DOHH2 (cell line): ENCODE measurements around the gene CAMTA1.
"Not testable (repeated sequence)": the region's sequence is repeated elsewhere in the genome, so short reads cannot be mapped to it uniquely, and the experiment has no call there.

Source experiments
- H3F3A ChIP-seq: fragments of 200-600 bp; sonication (generic), shearing (Covaris generic); 2 replicates; pipeline ENCODE4 v1.6.0; 2016; ENCODE audit warnings: antibody characterized with exemption, mild to moderate bottlenecking; ENCODE audit not compliant: control insufficient read depth, insufficient read depth
- H3K27ac ChIP-seq: fragments of 200-600 bp; sonication (generic); 2 replicates; pipeline ENCODE4 v1.5.1; 2014; ENCODE audit warnings: low read depth, mild to moderate bottlenecking, low read length, moderate library complexity
- H3K27me3 ChIP-seq: fragments of 200-600 bp; sonication (generic); 2 replicates; pipeline ENCODE4 v1.6.1; 2014; ENCODE audit warnings: mild to moderate bottlenecking, low read length, mixed read lengths; ENCODE audit not compliant: control insufficient read depth
- H3K36me3 ChIP-seq: fragments of 200-600 bp; sonication (generic); 2 replicates; pipeline ENCODE4 v1.6.1; 2014; ENCODE audit warnings: mild to moderate bottlenecking, low read length, moderate library complexity, mixed read lengths; ENCODE audit not compliant: control insufficient read depth
- H3K4me1 ChIP-seq: fragments of 200-600 bp; sonication (generic); 2 replicates; pipeline ENCODE4 v1.6.1; 2014; ENCODE audit warnings: mild to moderate bottlenecking, low read length, mixed read lengths; ENCODE audit not compliant: control insufficient read depth
- H3K4me2 ChIP-seq: fragments of 200-600 bp; sonication (generic); 2 replicates; pipeline ENCODE4 v1.6.0; 2014; ENCODE audit warnings: mild to moderate bottlenecking, low read length, moderate library complexity
- H3K4me3 ChIP-seq: fragments of 200-600 bp; sonication (generic); 2 replicates; pipeline ENCODE4 v1.5.1; 2014; ENCODE audit warnings: mild to moderate bottlenecking, low read length, mixed read lengths
- H3K79me2 ChIP-seq: fragments of 200-600 bp; sonication (generic); 2 replicates; pipeline ENCODE4 v1.6.1; 2014; ENCODE audit warnings: mild to moderate bottlenecking, low read length, mixed read lengths; ENCODE audit not compliant: control insufficient read depth
- H3K9me2 ChIP-seq: fragments of 200-600 bp; sonication (generic); replicated peaks from 2 replicates; pipeline ENCODE4 v1.6.1; 2014; ENCODE audit warnings: mild to moderate bottlenecking, low read length, mixed read lengths; ENCODE audit not compliant: control insufficient read depth
- H3K9me3 ChIP-seq: fragments of 200-600 bp; sonication (generic); 2 replicates; pipeline ENCODE4 v1.6.1; 2014; ENCODE audit warnings: antibody characterized with exemption, low read length, mixed read lengths; ENCODE audit not compliant: control insufficient read depth, insufficient read depth
- H4K20me1 ChIP-seq: fragments of 200-600 bp; sonication (generic); 2 replicates; pipeline ENCODE4 v1.6.0; 2014; ENCODE audit warnings: low read depth, mild to moderate bottlenecking, antibody characterized with exemption, low read length, moderate library complexity; ENCODE audit not compliant: control insufficient read depth, insufficient read depth
- CTCF ChIP-seq: fragments of 200-600 bp; sonication (generic); IDR thresholded peaks from one replicate; pipeline ENCODE4 v1.5.1; 2014; ENCODE audit warnings: antibody characterized with exemption, mild to moderate bottlenecking, low read depth, low read length; ENCODE audit not compliant: poor library complexity, severe bottlenecking
- EZH2phosphoT487 ChIP-seq: fragments of 200-600 bp; sonication (generic); IDR thresholded peaks from 2 replicates; pipeline ENCODE4 v1.6.1; 2017; ENCODE audit warnings: borderline replicate concordance, mild to moderate bottlenecking, antibody characterized with exemption, low read length, moderate library complexity, mixed read lengths

CAMTA1 gene

GRCh38 chr1:7329868-7330615 is 544.8 kb downstream of the CAMTA1 start:
- H3K4me3 ChIP-seq, result no peak overlapping the region
- H3F3A ChIP-seq, result no peaks in the 10 kb centered on the region
- H3K79me2 ChIP-seq, result no peaks in the 10 kb centered on the region
- H3K4me1 ChIP-seq, result no peaks in the 10 kb centered on the region
- TF ChIP-seq CTCF (no peak), EZH2phosphoT487 (no peak)
- H3K27ac ChIP-seq, result no peak overlapping the region
- no peaks in the 10 kb centered on the region for H3K27me3 ChIP-seq
- H3K4me2 ChIP-seq, result no peak overlapping the region
- H3K9me2 ChIP-seq, result no peaks in the 10 kb centered on the region
- no peaks in the 10 kb centered on the region for H4K20me1 ChIP-seq
- H3K36me3 ChIP-seq, result no peaks in the 10 kb centered on the region
- H3K9me3 ChIP-seq, result no peaks in the 10 kb centered on the region

DNA sequence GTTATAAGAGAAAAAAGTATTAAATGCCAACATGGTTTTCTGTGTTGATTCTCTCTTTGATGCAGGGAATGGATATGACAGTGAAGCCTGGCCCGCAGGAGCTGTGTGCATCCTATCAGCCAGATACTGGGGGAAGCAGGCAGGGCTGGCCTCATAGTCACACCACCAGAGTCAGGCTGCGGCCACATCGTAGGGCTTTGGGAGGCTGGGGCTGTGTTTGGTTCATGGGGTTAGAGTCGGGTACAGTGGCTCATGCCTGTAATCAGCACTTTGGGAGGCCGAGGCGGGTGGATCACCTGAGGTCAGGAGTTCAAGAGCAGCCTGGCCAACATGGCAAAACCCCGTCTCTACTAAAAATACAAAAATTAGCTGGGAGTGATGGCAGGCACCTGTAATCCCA is 545.5 kb downstream of the CAMTA1 start:
- H3K4me2 ChIP-seq, H3K4me1 ChIP-seq, H3K79me2 ChIP-seq, H3K4me3 ChIP-seq, H3K9me2 ChIP-seq, H3K9me3 ChIP-seq, H3K27me3 ChIP-seq, H4K20me1 ChIP-seq, H3K36me3 ChIP-seq, H3F3A ChIP-seq, H3K27ac ChIP-seq: not testable (repeated sequence)

- Histone ChIP-seq H3K27me3 (no peaks in the 10 kb centered on the region), H3K4me3 (no peak overlapping the region), H3K9me2 (no peaks in the 10 kb centered on the region), H3K4me1 (no peaks in the 10 kb centered on the region), H3F3A (no peaks in the 10 kb centered on the region), H3K9me3 (no peaks in the 10 kb centered on the region), H3K36me3 (no peaks in the 10 kb centered on the region), H3K79me2 (no peaks in the 10 kb centered on the region), H3K4me2 (no peak overlapping the region), H4K20me1 (no peaks in the 10 kb centered on the region), H3K27ac (no peak overlapping the region)
- no peak for TF ChIP-seq EZH2phosphoT487
- no peak for TF ChIP-seq CTCF
Measured at GRCh38 chr1:7331926-7332535, 546.8 kb downstream of the CAMTA1 start.

DNA sequence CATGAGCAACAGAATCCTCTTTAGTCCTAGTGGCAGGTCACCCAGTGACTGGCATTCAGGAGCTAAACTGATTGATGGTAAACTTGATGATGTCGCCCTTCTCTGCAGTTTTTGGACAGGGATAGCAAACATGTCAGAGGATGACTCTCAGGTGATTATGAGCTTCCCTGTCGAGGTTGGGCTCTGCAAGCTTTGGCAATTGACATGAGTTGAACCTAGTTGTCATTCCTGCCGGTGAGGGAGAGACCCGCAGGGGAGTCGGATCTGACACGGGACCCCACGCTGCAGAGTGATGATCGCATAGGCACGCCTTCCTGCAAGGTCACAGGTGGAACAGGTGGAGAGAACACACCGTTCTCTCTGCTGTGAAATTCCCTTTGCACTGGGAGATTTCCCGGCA is 547.8 kb downstream of the CAMTA1 start:
- H3K79me2 ChIP-seq, result no peaks in the 10 kb centered on the region
- H3K4me3 ChIP-seq, result no peak overlapping the region
- no peak overlapping the region for H3K4me2 ChIP-seq
- no peaks in the 10 kb centered on the region for H4K20me1 ChIP-seq
- H3F3A ChIP-seq, result no peaks in the 10 kb centered on the region
- H3K4me1 ChIP-seq, result no peaks in the 10 kb centered on the region
- no peaks in the 10 kb centered on the region for H3K9me3 ChIP-seq
- no peak for TF ChIP-seq CTCF
- TF ChIP-seq EZH2phosphoT487, result no peak
- no peaks in the 10 kb centered on the region for H3K36me3 ChIP-seq
- no peaks in the 10 kb centered on the region for H3K27me3 ChIP-seq
- no peak overlapping the region for H3K27ac ChIP-seq
- no peaks in the 10 kb centered on the region for H3K9me2 ChIP-seq
